ENCODE measurements around the gene SORD.
A peak's percentile ranks its signal among the peaks of the same experiment; 100 is the strongest.
"Not testable (repeated sequence)": the region's sequence is repeated elsewhere in the genome, so short reads cannot be mapped to it uniquely, and the experiment has no call there.

Gene SORD

GRCh38 chr15:45009046-45009445, 13.9 kb upstream of the SORD start:
- TF ChIP-seq CTCF (IDR thresholded peaks at IDR 0.05; ENCODE audit: low read depth, low read length), result no peak
- no peak overlapping the region for H3K4me3 ChIP-seq (ENCODE audit: low read depth, low read length)

GRCh38 chr15:45015114-45015513, 7.9 kb upstream of the SORD start:
- not testable (repeated sequence) for H3K4me3 ChIP-seq (ENCODE audit: low read depth, low read length)

GRCh38 chr15:45020222-45020900, 2.6 kb upstream of the SORD start:
- not testable (repeated sequence) for H3K4me3 ChIP-seq (ENCODE audit: low read depth, low read length)

DNA sequence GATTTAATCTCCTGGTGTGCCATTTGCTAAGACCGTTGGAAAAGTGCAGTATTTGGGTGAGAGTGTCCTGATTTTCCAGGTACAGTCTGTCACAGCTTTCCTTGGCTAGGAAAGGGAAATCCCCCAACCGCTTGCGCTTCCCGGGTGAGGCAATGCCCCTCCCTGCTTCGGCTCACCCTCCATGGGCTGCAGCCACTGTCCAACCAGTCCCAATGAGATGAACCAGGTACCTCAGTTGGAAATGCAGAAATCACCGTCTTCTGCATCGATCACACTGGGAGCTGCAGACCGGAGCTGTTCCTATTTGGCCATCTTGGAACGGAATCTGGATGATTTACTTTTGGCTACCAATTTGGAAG, 2.1 kb upstream of the SORD start:
- not testable (repeated sequence) for H3K4me3 ChIP-seq (ENCODE audit: low read depth, low read length)

DNA sequence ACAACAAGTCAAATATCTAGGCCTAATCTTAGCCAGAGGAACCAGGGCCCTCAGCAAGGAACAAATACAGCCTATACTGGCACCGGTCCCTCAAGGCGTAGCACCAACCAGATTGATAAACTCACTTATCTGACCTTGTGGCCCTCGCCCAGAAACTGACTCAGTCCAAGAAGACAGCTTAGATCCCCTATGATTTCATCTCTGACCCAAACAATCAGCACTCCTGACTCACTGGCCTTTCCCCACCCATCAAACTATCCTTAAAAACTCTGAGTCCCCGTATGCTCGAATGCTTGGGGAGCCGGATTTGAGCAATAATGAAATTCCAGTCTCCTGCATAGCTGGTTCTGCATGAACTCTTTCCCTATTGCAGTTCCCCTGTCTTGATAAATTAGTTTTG, 1.6 kb upstream of the SORD start:
- TF ChIP-seq CTCF (IDR thresholded peaks at IDR 0.05; ENCODE audit: low read depth, low read length), result no peak
- no peak overlapping the region for H3K4me3 ChIP-seq (ENCODE audit: low read depth, low read length)

DNA sequence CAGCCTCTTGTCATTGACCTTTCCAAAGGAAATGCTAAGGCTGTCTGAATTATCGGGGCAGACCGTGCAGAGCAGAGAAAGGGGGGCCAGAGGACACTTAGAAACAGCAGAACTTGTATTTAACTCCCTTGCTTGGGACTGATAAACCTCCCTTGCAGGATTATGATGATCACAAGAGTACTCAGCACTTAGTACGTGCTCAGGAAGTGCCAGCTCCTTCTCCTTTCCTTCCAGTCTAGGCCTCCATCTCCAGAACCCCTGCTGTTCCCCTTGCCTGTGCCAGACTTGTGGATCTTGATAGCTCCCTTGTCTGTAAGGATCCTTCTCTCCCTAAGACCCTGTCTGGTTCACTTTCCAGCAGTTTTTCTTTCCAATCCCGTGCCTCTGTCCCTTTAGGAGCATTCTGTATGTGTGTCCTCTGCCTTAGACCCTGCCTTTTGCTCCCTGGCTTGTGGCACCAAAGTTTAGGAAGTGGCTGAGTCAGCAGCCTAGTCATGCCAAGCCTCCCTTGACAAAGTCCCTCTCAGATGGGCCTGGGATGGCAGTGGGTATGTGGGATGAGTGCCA, 747 bp downstream of the SORD start:
- H3K4me3 ChIP-seq (ENCODE audit: low read depth, low read length), result peak overlapping the region; percentile 81

GRCh38 chr15:45024649-45025048, 1.7 kb downstream of the SORD start:
- not testable (repeated sequence) for H3K4me3 ChIP-seq (ENCODE audit: low read depth, low read length)

More for the DNA sequence above, 747 bp downstream of the SORD start:
- no peak for TF ChIP-seq CTCF (IDR thresholded peaks at IDR 0.05; ENCODE audit: low read depth, low read length)

DNA sequence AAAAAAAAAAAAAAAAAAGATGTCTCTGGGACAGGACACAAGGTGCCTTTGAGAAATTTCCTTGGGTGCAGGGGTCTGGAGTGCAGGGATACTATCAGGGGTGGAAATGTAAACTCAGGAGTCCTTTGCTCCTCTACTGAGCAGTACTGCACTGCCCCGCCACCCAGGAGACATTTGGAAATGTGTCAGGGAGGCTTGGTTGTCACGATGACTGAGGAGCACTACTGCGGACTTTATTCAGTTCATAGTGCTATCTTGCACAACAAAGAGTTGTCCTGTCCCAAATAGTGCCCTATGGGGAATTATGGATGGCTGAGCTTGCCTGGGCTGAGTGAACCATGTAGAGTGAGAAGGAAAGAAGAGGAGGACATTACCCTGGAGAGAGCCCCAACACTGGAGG, 2.6 kb downstream of the SORD start:
- H3K4me3 ChIP-seq (ENCODE audit: low read depth, low read length), result not testable (repeated sequence)

DNA sequence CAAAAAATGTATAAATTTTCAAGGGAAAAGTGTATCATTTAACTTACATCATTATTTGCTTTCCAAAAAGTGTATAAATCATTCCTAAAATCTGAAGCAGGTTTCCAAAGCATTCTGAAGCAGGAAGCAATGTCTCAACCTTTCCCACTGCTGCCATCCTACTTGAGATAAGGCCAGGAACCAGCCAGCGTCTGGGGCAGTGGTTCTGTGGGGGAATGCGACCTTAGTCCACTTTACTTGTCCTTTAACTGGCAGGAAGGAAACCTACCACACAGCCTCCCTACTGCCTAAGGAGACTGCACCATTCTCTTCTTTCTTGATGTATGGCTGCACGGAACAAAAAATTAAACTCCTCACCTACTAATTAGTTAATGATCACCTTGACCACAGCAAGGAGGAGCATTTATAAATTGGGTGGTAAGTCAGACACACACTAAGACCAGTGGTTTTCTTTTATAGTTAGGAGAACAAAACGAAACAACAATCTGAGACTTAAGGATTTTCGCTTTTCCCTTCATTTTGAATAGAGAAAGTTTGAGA, 3.7 kb downstream of the SORD start:
- TF ChIP-seq CTCF (IDR thresholded peaks at IDR 0.05; ENCODE audit: low read depth, low read length), result no peak
- H3K4me3 ChIP-seq (ENCODE audit: low read depth, low read length), result no peak overlapping the region

GRCh38 chr15:45027220-45027619, 4.2 kb downstream of the SORD start:
- TF ChIP-seq CTCF (IDR thresholded peaks at IDR 0.05; ENCODE audit: low read depth, low read length), result no peak
- H3K4me3 ChIP-seq (ENCODE audit: low read depth, low read length), result no peak overlapping the region
